CD4-positive, alpha-beta memory T cell (primary cell): ENCODE measurements around the gene APOBEC3B. TPM values are rescaled to one million over a fixed set of nuclear protein-coding genes. Genes with fewer than 3 reads are reported as not detected.
"Not testable (repeated sequence)": the region's sequence is repeated elsewhere in the genome, so short reads cannot be mapped to it uniquely, and the experiment has no call there.

Experiments
- CTCF ChIA-PET: fragments of 350-600 bp; sonication (Branson Sonifier 250); formaldehyde crosslinking; loops from one replicate; lab custom pipeline; 2021; ENCODE audit warnings: inconsistent platforms; ENCODE audit not compliant: partially characterized antibody; lab: Charles Lee
- POLR2A ChIA-PET: fragments of 350-600 bp; sonication (Branson Sonifier 250); formaldehyde crosslinking; loops from one replicate; lab custom pipeline; 2021; ENCODE audit not compliant: partially characterized antibody; lab: Charles Lee
- DNase-seq, 5 donors: peaks; one replicate each; pipeline versions ENCODE4 v3.0.0 to v3.0.0-alpha.2; 2020 to 2022; ENCODE audit warnings: mixed read lengths in 1 of 5
- H3K27ac ChIP-seq: one replicate; pipeline ENCODE4 v1.7.0; 2013; ENCODE audit warnings: low read depth, low read length
- H3K27me3 ChIP-seq: 2 replicates; pipeline ENCODE4 v1.7.0; 2013; ENCODE audit warnings: mild to moderate bottlenecking, low read length, moderate library complexity; ENCODE audit not compliant: insufficient read depth
- H3K36me3 ChIP-seq: 2 replicates; pipeline ENCODE4 v1.7.0; 2013; ENCODE audit warnings: mild to moderate bottlenecking, low read length, moderate library complexity; ENCODE audit not compliant: insufficient read depth
- H3K4me1 ChIP-seq: 2 replicates; pipeline ENCODE4 v1.7.0; 2013; ENCODE audit warnings: mild to moderate bottlenecking, low read length, moderate library complexity; ENCODE audit not compliant: insufficient read depth
- H3K4me3 ChIP-seq, 2 donors: one replicate each; pipeline ENCODE4 v1.7.0; 2013; ENCODE audit warnings: low read length in 2 of 2, mild to moderate bottlenecking in 1 of 2
- H3K9me3 ChIP-seq, 2 donors: one replicate each; pipeline ENCODE4 v1.7.0; 2013; ENCODE audit warnings: low read length in 2 of 2, control low read depth in 1 of 2; ENCODE audit not compliant: control insufficient read depth in 1 of 2
- H3K27ac Mint-ChIP-seq, 7 donors: one replicate each; pipeline ENCODE4 v1.8.0; 2020 to 2021; ENCODE audit warnings: mixed read lengths in 7 of 7, mild to moderate bottlenecking in 6 of 7, inconsistent platforms in 3 of 7, moderate library complexity in 3 of 7
- H3K27me3 Mint-ChIP-seq, 2 donors: one replicate each; pipeline ENCODE4 v1.8.0; 2020 to 2021; ENCODE audit warnings: mixed read lengths in 2 of 2
- H3K36me3 Mint-ChIP-seq, 2 donors: one replicate each; pipeline ENCODE4 v1.8.0; 2020 to 2021; ENCODE audit warnings: mixed read lengths in 2 of 2, inconsistent platforms in 1 of 2, mild to moderate bottlenecking in 1 of 2
- H3K4me1 Mint-ChIP-seq, 4 donors: one replicate each; pipeline ENCODE4 v1.8.0; 2020 to 2021; ENCODE audit warnings: mixed read lengths in 4 of 4, mild to moderate bottlenecking in 1 of 4
- H3K4me3 Mint-ChIP-seq, 8 donors: one replicate each; pipeline ENCODE4 v1.8.0; 2020 to 2021; ENCODE audit warnings: mixed read lengths in 8 of 8, mild to moderate bottlenecking in 7 of 8, moderate library complexity in 6 of 8, inconsistent platforms in 3 of 8
- H3K9me3 Mint-ChIP-seq, 8 donors: one replicate each; pipeline ENCODE4 v1.8.0; 2020 to 2021; ENCODE audit warnings: mixed read lengths in 8 of 8, mild to moderate bottlenecking in 5 of 8, inconsistent platforms in 3 of 8, moderate library complexity in 1 of 8
- intact Hi-C: fragments of 100-400 bp; cut with micrococcal nuclease; formaldehyde crosslinking; loops from one replicate; pipeline ENCODE4 v1.15.1; 2023
- polyA plus RNA-seq, 2 donors: library from polyadenylated mRNA; unstranded; fragments of 300-500 nt; fragmentation: Illumina TruSeq; gene quantifications; one replicate each; pipeline ENCODE4 v1.2.3, GENCODE V29; 2021
- total RNA-seq, 2 experiments: library from RNA; stranded (reverse); gene quantifications; one replicate each; pipeline ENCODE4 v1.2.3, GENCODE V29; 2021

Gene APOBEC3B
- total and polyA plus RNA-seq, 4 experiments from 2014 or later: 0.31 to 1.3 (median 0.48) TPM

DNA sequence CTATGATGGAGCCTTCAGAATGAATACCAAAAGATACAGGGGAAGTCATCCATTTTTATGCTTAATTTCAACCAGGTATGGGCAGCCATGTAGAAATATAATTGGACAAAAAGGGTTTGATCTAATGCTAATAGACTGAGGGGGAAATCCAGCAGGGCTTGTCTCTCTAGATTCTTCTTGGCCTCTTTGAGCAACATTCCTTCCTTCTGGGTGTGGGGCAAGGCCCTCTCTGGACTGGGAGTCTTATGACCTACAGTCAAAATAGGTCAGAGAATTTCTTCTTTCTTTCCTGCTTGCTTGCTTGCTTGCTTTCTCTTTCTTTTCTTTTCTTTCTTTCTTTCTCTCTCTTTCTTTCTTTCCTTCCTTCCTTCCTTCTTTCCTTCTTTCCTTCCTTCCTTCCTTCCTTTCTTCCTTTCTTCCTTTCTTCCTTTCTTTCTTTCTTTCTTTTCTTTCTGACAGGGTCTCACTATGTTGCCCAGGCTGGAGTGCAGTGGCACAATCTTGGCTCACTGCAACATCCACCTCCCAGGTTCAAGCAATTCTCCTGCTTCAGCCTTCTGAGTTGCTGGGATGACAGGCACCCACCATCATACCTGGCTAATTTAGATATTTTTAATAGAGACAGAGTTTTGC lies 36.3 kb upstream of the APOBEC3B start:
- Mint-ChIP-seq H3K4me1 (peaks cover 12 to 23% (median 18%) of the 10 kb centered on the region in 4 donors), H3K4me3 (peak overlapping the region in 1 of 8 donors; percentile 26), H3K27ac (peak overlapping the region in 1 of 7 donors; percentile 71), H3K27me3 (peaks cover 16% of the 10 kb centered on the region in 2 donors)
- POLR2A ChIA-PET, intact Hi-C loops, H3K9me3 Mint-ChIP-seq, H3K4me3 ChIP-seq, H3K27me3 ChIP-seq, H3K36me3 Mint-ChIP-seq, DNase-seq, H3K9me3 ChIP-seq, H3K36me3 ChIP-seq, H3K27ac ChIP-seq, CTCF ChIA-PET: not testable (repeated sequence)
- H3K4me1 ChIP-seq: peaks cover 13% of the 10 kb centered on the region

GRCh38 chr22:38946771-38947170 lies 35.4 kb upstream of the APOBEC3B start:
- no peaks in the 10 kb centered on the region for H3K9me3 Mint-ChIP-seq
- no peak overlapping the region for H3K27ac ChIP-seq
- no peak overlapping the region for H3K27ac Mint-ChIP-seq
- H3K27me3 ChIP-seq: no peaks in the 10 kb centered on the region
- H3K4me1 Mint-ChIP-seq: peaks cover 6 to 13% (median 10%) of the 10 kb centered on the region in 4 donors
- ChIA-PET CTCF (no interaction called here), POLR2A (no interaction called here)
- H3K36me3 Mint-ChIP-seq: no peaks in the 10 kb centered on the region
- H3K4me3 ChIP-seq: no peak overlapping the region
- no peak for DNase-seq
- intact Hi-C loops: no loop called here
- peaks cover 14% of the 10 kb centered on the region in 2 donors for H3K27me3 Mint-ChIP-seq
- H3K36me3 ChIP-seq: no peaks in the 10 kb centered on the region
- peaks cover 3% of the 10 kb centered on the region for H3K4me1 ChIP-seq
- H3K9me3 ChIP-seq: no peaks in the 10 kb centered on the region
- no peak overlapping the region for H3K4me3 Mint-ChIP-seq

DNA sequence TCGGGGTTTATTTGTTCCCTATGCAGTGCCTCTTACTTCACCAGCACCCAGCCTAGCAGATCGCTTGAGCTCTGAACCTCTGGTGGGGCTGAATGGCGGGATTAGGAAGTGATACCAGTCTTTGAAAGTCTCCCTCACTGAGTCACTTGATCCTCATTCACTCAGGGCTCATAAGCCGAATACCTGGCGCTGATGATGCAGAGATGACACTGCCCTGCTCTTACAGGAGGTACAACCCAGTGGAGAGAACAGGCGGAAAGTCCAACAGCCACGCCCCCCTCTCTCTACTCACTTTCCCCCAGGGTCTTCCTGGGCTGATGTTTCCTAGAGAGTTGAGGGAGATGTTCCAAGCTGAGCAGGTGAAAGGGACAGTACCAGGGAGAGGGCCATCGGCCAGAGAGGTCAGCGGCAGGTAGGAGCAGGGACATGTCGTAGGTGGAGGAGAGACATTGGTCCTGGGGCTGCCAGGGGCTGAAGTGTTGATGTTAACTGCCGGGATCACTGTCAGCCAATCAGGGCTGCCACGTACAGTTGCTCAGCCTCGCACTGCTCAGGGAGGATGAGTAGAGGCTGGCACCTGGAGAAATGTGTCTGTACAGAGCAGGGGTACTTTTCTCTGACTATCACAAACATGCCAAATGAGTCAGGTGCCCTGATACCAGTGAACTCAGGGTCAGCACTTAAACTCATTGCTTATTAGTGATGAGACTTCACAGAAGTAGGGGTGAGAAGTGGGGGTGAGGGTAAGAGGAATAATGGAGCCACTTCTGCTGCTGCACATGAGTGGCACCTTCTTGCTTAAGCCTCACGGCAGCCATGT lies 34.6 kb upstream of the APOBEC3B start:
- Mint-ChIP-seq H3K27ac (no peak overlapping the region), H3K4me3 (no peak overlapping the region), H3K4me1 (peaks cover 3 to 10% (median 4%) of the 10 kb centered on the region in 4 donors), H3K27me3 (peaks cover 14 to 15% of the 10 kb centered on the region in 2 donors), H3K9me3 (no peaks in the 10 kb centered on the region), H3K36me3 (no peaks in the 10 kb centered on the region)
- H3K9me3 ChIP-seq: no peaks in the 10 kb centered on the region
- no peaks in the 10 kb centered on the region for H3K27me3 ChIP-seq
- intact Hi-C loops: no loop called here
- H3K27ac ChIP-seq: no peak overlapping the region
- no peak overlapping the region for H3K4me3 ChIP-seq
- no peaks in the 10 kb centered on the region for H3K36me3 ChIP-seq
- ChIA-PET POLR2A (no interaction called here), CTCF (no interaction called here)
- DNase-seq: no peak
- H3K4me1 ChIP-seq: no peaks in the 10 kb centered on the region

GRCh38 chr22:38948181-38948940 lies 33.8 kb upstream of the APOBEC3B start:
- no peaks in the 10 kb centered on the region for H3K27me3 ChIP-seq
- intact Hi-C loops: no loop called here
- H3K9me3 ChIP-seq: no peaks in the 10 kb centered on the region
- Mint-ChIP-seq H3K9me3 (no peaks in the 10 kb centered on the region), H3K27ac (no peak overlapping the region), H3K4me1 (peaks cover 2 to 11% (median 3%) of the 10 kb centered on the region in 4 donors), H3K36me3 (no peaks in the 10 kb centered on the region), H3K4me3 (no peak overlapping the region), H3K27me3 (peaks cover 11 to 14% of the 10 kb centered on the region in 2 donors)
- POLR2A ChIA-PET: no interaction called here
- no peak overlapping the region for H3K27ac ChIP-seq
- no peaks in the 10 kb centered on the region for H3K36me3 ChIP-seq
- DNase-seq: no peak
- H3K4me3 ChIP-seq: no peak overlapping the region
- H3K4me1 ChIP-seq: peaks cover under 1% of the 10 kb centered on the region
- CTCF ChIA-PET: no interaction called here

DNA sequence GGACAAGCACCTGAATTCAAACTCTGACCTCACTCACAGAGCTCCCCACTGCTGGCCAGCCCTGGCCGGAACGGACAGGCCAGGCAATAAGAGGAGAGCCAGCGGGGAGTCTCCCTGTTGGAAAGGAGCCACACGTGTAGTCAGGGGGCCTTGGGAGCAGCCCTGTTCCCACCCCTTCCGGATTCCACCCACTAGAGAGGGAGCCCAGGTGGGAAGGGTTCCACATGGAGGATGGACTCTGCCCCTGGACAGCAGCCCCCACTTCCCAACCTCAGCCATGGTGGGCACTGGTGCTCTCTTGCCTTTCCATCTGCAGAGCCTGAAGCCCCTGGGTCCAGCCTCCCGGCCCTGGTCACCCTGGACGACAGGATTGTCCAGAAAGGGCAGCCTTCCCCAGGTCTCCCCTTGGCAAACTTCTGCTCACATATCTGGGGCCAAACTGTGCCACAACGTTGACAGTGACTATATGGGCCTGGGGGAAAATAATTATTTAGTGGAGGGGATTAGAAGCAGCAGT lies 32.2 kb upstream of the APOBEC3B start:
- Mint-ChIP-seq H3K4me3 (no peak overlapping the region), H3K4me1 (peaks cover 4 to 13% (median 6%) of the 10 kb centered on the region in 4 donors), H3K27me3 (peaks cover 9 to 14% of the 10 kb centered on the region in 2 donors), H3K9me3 (no peaks in the 10 kb centered on the region), H3K27ac (no peak overlapping the region), H3K36me3 (no peaks in the 10 kb centered on the region)
- Histone ChIP-seq H3K27me3 (no peaks in the 10 kb centered on the region), H3K27ac (no peak overlapping the region), H3K36me3 (no peaks in the 10 kb centered on the region), H3K4me1 (peaks cover 9% of the 10 kb centered on the region), H3K9me3 (no peaks in the 10 kb centered on the region), H3K4me3 (no peak overlapping the region)
- ChIA-PET CTCF (interaction anchor here (1.0 kb wide), 1 partner anchor 53 kb away, joined by 3 read pairs; no protein-coding TSS in a partner anchor), POLR2A (no interaction called here)
- no peak for DNase-seq
- intact Hi-C loops: no loop called here

DNA sequence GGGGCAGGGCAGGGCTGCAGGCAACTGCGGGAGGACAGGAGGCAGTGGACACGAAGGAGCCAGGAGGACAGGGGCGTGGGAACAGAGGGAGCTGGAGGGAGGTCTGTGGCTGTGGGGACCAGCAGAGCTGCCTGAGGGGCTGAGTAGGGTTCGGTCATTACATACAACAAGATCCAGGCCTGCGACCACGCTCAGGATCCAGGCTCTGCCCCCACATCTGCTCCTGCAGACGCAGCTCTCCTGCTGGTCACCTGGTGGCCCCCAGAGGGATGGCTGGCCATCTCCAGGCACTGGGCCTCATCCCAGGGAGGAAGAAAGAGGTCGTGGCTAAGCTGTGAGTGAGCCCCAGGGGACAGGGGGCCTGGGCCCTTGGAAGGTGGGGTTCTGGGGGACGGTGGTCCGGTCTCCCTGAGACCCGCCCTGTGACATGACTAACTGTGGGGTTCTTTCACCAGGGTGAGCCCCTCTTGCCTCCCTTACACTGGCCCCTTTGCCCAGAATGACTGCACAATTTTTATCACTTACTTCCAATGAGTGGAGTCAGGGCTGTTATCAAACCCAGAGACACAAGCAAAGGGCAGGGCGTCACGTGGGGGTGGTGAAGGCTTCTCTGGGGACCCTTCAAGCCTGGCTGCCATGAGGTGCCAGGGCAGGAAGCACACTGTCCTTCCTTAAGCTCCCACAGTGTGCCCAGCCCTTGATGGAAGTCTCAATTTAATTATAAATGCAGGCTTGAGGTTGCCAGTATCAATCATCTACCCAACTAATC lies 31.4 kb upstream of the APOBEC3B start:
- Mint-ChIP-seq H3K27me3 (peaks cover 9 to 13% of the 10 kb centered on the region in 2 donors), H3K27ac (peak overlapping the region in 2 of 7 donors; percentile 14 to 43), H3K9me3 (no peaks in the 10 kb centered on the region), H3K36me3 (no peaks in the 10 kb centered on the region), H3K4me3 (no peak overlapping the region), H3K4me1 (peaks cover 4 to 13% (median 6%) of the 10 kb centered on the region in 4 donors)
- Histone ChIP-seq H3K27ac (no peak overlapping the region), H3K36me3 (no peaks in the 10 kb centered on the region), H3K4me3 (no peak overlapping the region), H3K27me3 (no peaks in the 10 kb centered on the region), H3K9me3 (no peaks in the 10 kb centered on the region), H3K4me1 (peaks cover 9% of the 10 kb centered on the region)
- CTCF ChIA-PET: no interaction called here
- intact Hi-C loops: no loop called here
- no peak for DNase-seq
- POLR2A ChIA-PET: no interaction called here
